GM19328 (cell line): ENCODE data around the gene PRR33.

ENCODE experiments used
- ATAC-seq: cut with Tn5 transposase; IDR thresholded peaks from one replicate; pipeline ENCODE4 v1.9.1; 2021; ENCODE audit warnings: mild to moderate bottlenecking, moderate library complexity; ENCODE audit not compliant: unreplicated experiment

PRR33 gene

GRCh38 chr11:1839204-1839923 lies 52.3 kb downstream of the PRR33 start:
- ATAC-seq, result no peak

GRCh38 chr11:1838426-1839144 lies 53.1 kb downstream of the PRR33 start, which contains the start of gene TNNI2:
Gene TNNI2, plus strand, starts transcription at chr11:1838981. Its CDS starts 716 bp downstream, at chr11:1839697.
- no peak for ATAC-seq
